SK-N-DZ (cell line): ENCODE measurements around the gene WWC1.
"Not testable (repeated sequence)": the region's sequence is repeated elsewhere in the genome, so short reads cannot be mapped to it uniquely, and the experiment has no call there.

ENCODE experiments used
- DNase-seq: peaks from one replicate; pipeline ENCODE4 v3.0.0-alpha.2; 2015; ENCODE audit warnings: low spot score

Gene WWC1

DNA sequence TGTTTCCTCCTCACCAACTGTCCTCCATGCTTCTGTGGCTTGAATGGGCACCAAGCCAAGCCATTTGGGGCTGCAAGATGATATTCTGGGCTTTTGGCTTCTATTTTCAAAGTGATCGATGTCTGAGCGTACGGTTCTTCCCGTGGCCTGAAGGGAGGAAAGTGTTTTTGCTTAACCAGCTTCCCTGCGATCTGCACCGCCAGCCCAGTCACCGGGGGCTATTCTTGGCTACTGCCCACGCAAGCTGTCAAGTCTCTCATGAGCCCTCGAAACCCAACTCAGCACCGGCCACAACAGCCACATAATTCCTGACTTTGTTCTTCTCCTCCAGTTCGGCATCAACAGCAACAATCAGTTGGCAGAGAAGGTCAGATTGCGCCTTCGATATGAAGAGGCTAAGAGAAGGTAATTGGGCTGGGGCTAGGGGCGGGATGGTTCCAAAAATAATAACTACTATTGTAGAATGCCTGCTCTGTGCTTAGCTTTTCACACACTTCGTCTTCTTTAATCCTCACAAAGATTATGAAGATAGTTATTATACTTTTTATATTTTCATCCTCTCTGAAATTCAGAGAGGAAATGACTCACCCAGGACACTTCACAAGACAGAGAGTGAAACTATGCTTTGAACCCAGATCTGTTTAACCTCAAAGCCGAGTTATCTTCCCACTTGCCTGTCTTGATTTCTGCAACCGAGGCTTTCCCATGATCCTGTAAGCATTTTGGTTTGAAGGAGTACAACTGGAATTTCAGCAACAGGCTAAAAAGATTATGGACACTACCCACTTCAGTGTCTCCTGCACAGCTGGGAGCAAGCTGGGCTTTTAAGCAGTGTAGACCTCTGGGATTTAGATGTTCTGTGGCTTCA lies 118.4 kb downstream of the WWC1 start:
- no peak for DNase-seq

DNA sequence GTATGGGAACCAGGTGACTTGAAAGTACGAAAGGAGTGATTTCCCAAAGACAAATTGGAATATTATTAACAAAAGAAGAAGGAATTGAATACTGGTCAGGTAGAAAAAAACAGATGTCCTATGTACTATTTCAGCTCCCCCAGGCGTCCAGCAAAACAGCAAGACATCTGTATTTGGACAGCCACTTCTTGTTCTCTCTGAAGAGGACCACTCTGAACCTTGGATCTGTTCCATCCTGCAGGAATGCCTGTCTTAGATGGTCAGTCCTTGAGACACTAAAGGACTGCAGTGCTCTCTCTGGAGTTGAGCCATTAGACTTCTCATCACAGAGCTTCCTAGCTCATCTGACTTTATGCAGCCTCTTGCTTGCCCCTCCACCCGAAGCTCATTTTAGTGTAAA lies 120.4 kb downstream of the WWC1 start:
- no peak for DNase-seq

DNA sequence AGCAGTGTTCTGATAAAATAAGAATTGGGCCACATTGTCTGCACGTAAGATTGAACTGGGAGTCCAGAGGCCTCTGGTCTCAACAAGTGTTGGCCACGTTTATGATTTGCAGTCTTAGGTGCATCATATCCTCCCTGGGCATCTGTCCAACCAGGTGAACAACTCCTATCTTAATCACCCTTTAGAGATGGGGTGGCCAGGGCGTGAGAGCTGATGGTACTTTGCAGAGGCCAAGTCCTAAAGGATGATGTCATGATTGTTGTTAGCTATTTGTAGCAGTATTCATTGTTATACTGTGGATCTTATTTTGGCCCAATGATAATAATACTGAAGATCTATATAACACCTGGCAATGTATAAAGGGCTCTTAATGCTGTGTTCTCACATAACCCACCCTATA lies 121.6 kb downstream of the WWC1 start:
- no peak for DNase-seq

DNA sequence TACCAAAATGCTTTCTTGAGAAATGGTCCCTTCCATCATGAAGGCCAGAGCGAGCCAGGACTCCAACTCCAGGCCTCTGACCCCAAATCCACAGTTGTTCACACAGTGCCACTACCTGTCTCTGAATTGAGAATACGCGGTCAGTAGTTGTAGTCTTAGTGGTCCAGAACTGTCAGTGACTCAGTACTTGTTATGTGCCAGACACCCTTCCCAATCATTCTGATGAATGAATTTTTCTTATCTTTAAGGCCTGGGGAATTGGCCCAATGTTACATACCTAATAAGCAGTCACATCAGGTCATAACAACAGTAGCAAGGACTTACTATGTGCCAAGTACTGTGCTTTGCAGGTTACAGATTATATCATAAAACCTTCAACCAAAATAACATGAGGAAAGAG lies 122.2 kb downstream of the WWC1 start:
- no peak for DNase-seq

DNA sequence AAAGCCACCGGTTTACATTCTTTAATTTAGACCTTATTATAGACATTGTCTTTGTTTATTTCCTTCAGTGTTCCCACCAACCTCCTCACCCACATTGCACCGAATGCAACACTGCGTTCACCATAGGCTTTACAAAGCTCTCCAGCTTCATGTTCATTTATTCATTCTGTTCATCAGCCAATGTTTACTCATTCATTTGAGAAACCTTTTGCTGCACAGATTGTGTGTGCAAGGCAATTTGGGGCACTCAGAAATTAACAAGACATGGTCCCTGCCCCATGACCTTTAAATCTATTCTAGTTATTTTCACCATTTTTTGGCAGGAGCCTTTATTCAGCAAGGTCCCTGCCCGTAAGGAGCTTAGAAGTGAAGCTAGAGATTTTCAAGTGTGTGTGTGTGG lies 124.0 kb downstream of the WWC1 start:
- no peak for DNase-seq

DNA sequence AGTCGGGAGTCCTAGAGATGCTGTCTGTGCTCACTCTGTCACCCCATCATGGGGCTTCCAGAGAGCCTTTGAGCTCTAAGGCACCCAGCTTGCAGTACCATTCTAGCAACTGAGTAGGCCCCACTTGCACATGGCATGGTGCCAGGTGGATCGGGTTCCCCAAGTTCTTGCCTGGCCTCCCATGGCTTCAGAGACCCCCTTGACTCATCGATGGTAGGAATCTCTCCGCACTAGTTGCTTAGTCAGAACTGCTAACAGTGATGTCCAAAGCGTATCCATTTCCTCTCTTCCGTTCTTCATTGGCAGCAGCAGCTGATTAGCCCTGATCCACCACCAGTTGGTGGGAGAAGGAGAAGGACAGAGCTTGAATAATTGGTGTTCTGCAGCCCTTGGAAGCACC lies 124.5 kb downstream of the WWC1 start:
- no peak for DNase-seq

DNA sequence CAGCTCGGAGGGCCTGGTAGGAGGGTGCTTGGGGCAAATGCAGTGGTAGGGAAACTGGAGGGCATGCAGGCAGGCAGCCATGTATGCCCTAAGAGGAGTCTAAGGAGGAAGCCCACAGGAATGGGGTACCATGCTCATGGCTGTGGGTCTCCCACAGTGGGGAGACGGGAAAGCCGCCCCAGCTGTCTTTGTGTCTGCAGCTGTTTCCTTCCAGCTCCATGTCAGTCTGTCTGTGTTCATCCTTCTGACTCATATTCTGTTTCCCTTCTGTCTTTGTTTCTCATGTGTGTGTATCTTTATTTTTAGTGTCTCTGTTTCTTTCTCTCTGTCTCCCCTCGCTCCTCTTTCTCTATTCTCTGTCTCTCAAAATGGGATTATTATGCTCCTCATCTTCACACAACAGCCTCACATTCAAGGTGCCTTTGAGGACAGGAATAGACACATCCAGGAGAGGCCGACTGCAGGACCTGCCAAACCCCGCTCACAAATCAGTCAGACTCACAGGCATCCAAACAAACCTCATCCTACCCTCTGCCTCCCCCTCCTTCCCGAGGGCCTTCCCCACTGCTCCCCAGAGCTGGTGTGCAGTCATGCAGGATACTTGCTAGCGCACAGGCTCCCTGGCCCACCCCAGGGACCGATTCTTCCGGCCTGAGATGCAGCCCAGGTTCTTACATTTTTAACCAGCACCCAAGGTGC lies 126.4 kb downstream of the WWC1 start:
- no peak for DNase-seq

DNA sequence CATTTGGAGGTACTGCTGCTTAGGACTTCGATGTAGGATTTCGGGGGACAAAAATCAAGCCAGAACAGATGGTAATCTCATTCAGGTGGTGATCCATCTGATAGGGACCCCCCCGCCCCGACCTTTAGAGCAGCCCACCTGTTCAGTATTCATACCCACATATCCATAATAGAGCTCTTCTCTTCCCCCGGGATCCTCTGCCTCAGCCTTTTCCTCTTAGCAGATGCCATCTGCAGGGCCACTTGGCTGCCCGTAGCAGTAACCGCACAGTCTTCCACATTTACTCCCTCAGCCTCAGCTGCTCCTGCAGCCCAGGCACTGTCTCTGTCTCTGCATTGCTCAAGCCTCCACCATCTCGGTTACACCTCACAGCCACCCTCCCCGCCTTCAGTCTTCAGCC lies 129.0 kb downstream of the WWC1 start:
- DNase-seq = peak; percentile 65

DNA sequence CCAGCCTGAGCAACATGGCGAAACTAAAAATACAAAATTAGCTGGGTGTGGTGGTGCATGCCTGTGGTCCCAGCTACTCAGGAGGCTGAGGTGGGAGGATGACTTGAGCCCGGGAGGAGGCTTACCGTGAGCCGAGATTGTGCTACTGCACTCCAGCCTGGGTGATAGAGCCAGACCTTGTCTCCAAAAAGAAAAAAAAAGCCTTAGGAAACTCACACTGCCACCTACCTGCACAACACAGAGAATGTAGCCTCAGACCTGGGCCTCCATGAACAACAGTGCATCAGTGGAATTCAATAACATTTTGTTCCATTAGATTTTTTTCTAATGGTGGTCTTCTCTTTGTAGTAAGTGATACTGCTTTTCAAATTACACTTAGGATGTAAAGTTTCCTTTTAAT lies 131.0 kb downstream of the WWC1 start:
- no peak for DNase-seq

DNA sequence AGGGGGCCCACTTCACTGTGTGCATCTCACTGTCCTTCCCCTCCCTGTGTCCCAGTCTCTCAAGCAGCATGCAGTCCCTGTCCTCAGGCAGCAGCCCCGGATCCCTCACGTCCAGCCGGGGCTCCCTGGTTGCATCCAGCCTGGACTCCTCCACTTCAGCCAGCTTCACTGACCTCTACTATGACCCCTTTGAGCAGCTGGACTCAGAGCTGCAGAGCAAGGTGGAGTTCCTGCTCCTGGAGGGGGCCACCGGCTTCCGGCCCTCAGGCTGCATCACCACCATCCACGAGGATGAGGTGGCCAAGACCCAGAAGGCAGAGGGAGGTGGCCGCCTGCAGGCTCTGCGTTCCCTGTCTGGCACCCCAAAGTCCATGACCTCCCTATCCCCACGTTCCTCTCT lies 132.0 kb downstream of the WWC1 start:
- DNase-seq = no peak

DNA sequence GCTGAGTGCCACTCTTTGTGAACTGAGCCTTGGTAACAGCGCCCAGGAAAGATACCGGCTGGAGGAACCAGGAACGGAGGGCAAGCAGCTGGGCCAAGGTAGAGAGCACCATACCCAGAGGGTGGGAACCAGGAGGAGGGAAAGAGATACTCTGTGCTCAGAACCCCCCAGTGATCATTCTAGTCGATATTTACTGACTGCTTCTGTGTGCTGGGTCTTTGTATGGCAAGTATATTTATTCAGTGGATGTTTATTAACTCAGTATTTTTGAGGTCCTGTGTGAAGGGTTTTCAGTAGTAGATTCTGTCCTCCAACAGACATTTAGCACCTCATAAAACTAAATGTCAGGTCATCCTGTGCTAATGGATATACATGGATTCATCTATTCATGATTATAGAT lies 132.5 kb downstream of the WWC1 start:
- DNase-seq = no peak

DNA sequence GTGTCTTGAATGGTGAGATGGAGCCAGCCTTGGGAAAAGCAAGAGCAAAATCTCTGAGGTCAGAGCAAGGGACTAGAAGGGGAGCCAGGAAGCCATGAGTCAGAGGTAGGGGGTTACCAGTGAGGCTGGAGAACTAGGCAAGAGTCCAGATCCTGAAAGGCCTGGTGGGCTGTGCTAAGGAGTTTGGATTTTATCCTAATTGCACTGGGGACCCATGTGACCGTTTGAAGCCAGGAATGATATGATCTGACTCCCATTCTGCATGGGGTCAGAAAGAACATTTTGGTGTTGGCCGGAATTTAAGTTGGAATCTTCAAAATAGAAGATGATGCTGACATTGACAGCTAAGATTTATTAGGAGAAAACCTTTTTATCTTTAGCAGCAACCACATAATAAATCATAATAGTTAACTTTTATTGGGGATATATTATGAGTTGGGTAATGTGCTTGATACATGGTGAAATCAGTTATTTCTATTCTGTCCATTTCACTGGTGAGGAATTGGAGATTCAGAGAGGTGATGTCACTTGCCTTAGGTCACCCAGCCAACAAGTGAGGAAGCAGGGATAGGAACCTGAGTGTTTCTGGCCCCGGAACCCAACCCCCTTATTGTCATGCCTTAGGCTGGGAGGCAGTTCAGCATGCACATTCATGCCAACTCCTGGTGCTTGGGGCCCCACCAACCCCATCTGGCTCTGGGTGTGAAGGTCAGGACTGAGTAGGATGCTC lies 133.3 kb downstream of the WWC1 start:
- DNase-seq = no peak

DNA sequence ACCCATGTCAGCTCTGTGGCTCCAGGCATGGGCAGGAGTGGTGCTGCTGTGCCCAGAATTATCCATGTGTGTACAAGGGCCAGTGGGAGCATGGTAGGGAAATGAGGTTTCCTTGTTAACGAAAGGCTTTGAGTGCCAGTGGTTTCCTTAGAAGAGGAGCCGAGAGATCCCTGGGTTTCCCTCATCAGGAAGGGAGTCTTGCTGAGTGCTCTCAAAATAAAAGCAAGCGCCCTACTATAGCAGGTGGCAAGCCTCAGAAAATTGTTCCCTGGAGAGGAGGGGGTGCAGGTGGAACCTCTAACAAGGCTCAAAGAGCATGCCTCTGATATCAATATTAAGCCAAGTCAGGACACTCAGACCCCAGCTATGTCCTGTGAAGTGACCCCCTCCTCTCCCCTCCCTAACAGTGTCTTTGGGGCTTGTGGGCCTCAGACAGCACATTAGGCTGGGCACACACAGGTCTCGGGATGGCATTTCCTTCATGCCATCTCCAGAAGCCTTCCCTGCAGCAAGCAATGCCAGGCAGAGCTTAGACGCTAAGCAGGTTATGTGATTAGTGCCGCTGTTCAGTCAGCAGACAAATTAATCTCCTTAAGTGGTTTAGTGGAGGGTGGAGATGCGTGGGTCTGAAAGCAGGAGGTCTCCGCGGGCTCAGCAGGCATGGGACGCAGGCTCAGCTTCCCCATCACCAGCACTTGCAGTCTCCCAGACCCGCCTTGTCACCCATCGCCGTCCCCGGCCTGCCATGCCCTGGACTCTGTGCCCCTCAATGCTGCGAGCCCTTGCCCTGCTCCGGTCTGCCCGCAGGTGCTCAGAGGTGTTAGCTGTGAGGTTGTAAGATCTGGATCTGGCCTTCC lies 134.8 kb downstream of the WWC1 start:
- DNase-seq = peak; percentile 81

DNA sequence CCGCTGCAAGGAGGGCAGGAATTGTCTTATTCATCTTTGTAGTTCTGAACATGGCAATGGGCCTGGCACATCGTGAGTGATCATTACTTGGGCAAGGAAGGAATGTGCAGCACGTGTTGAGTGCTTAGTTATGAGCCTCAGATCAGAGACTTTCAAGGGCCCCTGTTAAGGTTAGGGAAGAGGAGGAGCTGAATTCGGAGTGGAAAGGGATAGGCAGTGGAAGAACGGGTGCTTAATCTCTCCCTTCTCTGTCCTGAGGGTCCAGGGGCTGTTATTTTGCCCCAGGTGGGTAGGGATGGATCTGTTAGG lies 135.4 kb downstream of the WWC1 start:
- DNase-seq = no peak

DNA sequence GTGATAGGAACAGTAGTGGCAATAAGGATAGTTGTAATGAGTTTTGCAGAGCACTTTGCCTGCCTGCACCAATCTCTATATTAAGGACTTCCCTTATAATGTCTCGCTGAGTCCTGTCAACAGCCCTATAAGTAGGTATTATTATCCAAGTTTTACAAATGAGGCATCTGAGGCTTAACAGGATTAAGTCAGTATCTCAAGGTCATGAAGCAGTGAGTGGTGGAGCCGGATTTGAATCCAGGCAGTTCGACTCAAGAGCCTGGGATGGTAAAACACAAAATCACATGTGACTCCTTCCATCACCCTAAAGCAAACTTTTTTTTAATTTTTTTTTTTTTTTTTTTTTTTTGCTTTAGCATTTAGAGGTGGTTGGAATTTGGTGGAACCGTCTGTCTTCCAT lies 135.8 kb downstream of the WWC1 start:
- no peak for DNase-seq

DNA sequence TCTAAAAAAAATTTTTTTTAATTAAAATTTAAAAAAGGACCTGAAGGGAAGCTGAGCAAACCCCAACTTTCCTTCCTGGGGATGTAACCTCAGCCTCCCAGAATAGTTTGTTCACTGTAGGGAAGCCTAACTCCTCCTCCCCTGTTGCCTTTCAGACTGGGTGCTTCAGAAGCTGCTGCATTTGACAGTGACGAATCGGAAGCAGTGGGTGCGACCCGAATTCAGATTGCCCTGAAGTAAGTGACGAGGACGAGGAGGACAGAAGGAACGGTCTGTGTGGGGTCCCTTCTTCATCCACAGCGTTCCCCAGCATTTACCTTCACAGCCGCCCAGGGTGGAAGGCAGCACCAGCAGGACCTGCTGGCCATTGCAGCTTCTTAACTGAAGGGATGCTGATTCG lies 137.1 kb downstream of the WWC1 start:
- DNase-seq = no peak

DNA sequence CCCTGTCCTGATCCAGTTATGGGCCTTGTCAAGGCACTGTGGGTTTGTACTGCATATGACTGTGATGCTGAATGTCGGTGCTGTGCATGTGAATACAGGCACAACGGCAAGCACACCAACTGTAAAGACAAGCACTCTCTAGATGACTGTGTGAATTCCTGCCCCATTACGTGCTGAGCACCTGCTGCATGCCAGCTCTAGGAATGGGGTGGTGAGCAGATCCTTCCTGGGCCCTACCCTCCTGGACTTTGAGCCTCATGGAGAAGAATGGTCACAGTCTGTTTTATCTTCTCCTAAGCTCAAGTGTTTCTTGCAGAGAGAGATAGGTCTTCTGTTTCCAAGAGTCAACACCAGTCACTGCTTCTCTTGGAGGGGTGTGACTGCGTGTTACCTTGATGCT lies 138.9 kb downstream of the WWC1 start:
- no peak for DNase-seq

DNA sequence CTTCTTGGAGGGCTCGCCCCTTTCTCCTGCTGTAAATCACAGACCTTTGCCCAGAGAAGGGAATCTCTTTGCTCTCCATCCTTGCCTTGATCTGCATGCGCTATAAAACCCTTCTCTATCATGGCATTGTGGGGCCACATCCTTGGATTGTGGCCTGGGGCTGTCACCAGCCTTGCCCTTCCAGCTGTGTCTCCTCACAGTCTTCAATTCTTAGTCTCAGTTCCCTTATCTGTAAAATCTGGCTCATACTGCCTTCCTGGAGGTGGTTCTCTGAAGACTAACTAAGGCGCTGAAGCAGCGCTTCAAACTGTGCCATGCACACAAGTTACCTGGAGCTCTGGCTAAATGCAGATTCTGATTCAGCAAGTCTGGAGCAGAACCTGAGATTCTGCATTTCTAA lies 141.5 kb downstream of the WWC1 start:
- no peak for DNase-seq

DNA sequence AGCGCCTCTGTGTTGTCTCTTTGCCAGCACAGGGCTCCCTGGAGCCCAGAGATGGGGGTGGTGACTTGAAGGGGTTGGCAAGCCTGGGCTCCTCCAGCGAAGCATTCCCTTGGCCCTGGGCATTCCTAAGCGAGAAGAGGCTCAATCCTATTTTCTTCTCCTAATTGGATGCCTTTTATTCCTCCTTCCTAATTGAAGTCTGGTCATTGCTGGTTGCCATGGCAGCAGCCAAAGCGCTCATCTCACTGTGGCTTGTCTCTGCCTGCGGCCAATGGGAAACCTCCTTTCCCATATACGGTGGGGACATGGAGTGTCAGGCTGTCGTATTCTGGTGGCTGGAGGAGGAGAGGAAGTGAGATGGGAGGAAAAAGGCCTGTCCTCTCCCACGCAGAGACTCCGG lies 142.6 kb downstream of the WWC1 start:
- peak; percentile 84 for DNase-seq

DNA sequence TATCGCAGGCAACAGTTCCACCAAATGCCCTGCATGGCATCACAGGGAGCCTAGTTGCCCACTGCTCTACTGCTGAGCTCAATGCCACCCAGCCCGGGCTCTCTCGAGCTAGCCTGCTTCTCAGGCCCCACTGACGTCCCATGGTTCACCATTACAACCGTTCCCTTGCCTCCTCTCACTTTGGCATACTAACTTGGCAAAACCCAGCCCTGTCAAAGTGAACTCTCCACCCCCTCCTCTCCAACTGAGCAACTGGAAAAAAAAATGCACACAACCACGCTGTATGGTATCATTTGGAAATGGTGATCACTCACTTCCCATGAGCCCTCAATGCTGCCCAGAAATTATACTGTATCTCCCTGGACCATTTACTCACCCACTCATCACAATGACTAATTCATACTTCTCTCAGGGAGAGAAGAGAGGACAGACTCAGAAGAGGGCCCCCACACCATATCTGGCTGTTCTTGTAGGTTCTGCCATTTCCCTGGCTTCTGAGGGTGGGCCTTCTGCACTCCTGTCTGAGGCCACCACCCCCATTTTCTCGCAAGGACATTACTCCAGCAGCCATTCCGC lies 143.4 kb downstream of the WWC1 start:
- no peak for DNase-seq

DNA sequence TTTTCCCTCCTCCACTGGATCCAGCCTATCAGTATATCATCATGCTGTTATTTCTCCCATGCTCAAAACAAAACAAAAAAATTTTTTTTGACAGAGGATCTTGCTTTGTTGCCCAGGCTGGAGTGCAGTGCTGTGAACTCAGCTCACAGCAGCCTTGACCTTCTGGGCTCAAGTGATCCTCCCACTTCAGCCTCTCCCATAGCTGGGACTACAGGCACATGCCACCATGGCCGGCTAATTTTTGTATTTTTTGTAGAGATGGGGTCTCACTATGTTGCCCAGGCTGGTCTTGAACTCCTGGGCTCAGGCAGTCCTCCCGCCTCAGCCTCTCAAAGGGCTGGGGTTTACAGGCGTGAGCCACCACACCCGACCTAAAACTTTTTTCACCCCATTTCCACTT lies 143.9 kb downstream of the WWC1 start:
- not testable (repeated sequence) for DNase-seq
